ENCODE results near the gene COX7B2.

Gene COX7B2

DNA sequence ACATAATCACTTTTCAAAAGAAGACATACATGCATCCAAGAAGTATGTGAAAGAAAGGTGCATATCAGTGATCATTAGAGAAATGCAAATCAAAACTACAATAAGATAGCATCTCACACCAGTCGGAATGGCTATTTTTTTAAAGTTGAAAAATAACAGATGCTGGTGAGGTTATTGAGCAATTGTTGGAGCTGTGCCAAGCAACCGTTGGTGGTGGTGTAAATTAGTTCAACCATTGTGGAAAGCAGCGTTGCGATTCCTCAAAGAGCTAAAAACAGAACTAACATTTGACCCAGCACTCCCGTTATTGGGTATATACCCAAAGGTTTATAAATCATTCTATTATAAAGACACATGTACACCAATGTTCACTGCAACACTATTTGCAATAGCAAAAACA is 14.2 kb downstream of the COX7B2 start:
- in situ Hi-C loops (cut with MboI; ENCODE audit: low sequenced_read_pairs), result no loop called here

GRCh38 chr4:46890056-46890455 is 19.0 kb downstream of the COX7B2 start:
- in situ Hi-C loops (cut with MboI; ENCODE audit: low sequenced_read_pairs), result no loop called here

DNA sequence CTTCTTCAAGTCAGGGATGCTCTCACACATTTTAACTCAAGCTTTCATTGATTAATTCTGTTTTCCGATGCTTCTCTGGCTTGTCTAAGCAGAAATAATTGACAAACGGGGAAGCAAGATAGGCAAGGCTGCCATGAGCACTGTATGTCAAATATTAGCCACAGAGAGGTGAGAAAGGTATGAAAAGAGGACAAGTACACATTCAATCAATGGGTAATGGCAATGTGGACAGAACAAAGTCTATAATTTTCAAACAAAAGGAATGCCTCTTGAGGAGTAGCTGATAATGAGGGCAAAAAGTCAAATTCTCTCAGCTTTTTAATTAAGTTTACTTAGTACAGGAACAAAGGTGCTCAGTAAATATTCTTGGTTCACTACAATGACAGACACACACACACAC is 19.6 kb downstream of the COX7B2 start:
- in situ Hi-C loops (cut with MboI; ENCODE audit: low sequenced_read_pairs), result no loop called here

GRCh38 chr4:46886711-46887110 is 22.3 kb downstream of the COX7B2 start:
- in situ Hi-C loops (cut with MboI; ENCODE audit: low sequenced_read_pairs), result no loop called here

GRCh38 chr4:46878641-46879040 is 30.4 kb downstream of the COX7B2 start:
- in situ Hi-C loops (cut with MboI; ENCODE audit: low sequenced_read_pairs), result no loop called here

DNA sequence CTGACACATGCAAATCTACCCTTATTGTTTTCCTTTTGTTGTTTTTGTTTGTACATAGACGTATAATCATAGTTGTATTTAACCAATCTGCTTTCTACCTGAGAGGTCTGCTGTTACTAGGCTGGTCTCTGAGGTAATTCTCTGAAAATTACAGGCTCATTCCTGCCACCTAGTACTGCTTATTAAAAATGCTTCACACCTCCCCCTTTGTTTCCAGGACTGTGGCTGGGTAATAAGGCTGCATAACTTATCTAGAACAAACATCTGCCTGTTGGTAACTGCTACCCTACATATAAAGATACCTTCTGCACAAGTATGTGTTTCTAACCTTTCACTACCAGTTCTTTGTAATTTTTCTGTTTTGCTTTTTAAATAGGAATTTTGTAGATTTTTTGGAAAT is 34.2 kb downstream of the COX7B2 start:
- in situ Hi-C loops (cut with MboI; ENCODE audit: low sequenced_read_pairs), result loop anchor here (25.0 kb wide), 1 partner anchor 512 kb away; no protein-coding TSS in a partner anchor

GRCh38 chr4:46870411-46870810 is 38.6 kb downstream of the COX7B2 start:
- in situ Hi-C loops (cut with MboI; ENCODE audit: low sequenced_read_pairs), result loop anchor here (25.0 kb wide), 1 partner anchor 517 kb away; no protein-coding TSS in a partner anchor

GRCh38 chr4:46856333-46856732 is 52.7 kb downstream of the COX7B2 start:
- in situ Hi-C loops (cut with MboI; ENCODE audit: low sequenced_read_pairs), result loop anchor here (25.0 kb wide), 1 partner anchor 531 kb away; no protein-coding TSS in a partner anchor

GRCh38 chr4:46852800-46853199 is 56.2 kb downstream of the COX7B2 start:
- in situ Hi-C loops (cut with MboI; ENCODE audit: low sequenced_read_pairs), result loop anchor here (25.0 kb wide), 1 partner anchor 535 kb away; no protein-coding TSS in a partner anchor

GRCh38 chr4:46850026-46850425 is 59.0 kb downstream of the COX7B2 start:
- in situ Hi-C loops (cut with MboI; ENCODE audit: low sequenced_read_pairs), result loop anchor here (25.0 kb wide), 1 partner anchor 537 kb away; no protein-coding TSS in a partner anchor

DNA sequence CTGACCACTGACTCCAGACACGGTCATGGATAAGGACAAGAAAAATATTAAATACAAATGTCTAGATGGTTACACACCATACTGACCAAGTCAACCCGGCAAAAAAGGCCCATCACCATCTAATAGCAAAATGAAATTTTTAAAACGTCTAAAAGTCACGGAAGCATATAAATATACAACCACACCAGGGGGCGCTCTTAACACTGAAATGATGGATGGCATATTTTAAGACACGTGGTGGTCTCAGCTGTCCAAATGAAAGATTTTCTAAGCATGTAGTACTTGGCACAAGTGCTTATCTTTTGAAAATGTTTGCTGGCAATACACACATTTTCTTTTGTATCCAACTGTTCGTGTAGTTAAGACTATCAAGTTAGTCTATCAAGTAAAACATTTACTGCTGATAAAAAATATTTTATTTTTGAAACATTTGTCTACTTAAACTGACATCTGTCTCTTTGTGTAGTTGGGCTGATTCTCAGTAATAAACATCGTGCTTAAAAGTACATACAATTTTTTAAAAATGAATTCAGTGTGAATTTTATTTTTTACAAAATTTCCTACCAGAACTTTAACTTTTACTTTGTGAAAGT is 64.6 kb downstream of the COX7B2 start:
- in situ Hi-C loops (cut with MboI; ENCODE audit: low sequenced_read_pairs), result no loop called here

DNA sequence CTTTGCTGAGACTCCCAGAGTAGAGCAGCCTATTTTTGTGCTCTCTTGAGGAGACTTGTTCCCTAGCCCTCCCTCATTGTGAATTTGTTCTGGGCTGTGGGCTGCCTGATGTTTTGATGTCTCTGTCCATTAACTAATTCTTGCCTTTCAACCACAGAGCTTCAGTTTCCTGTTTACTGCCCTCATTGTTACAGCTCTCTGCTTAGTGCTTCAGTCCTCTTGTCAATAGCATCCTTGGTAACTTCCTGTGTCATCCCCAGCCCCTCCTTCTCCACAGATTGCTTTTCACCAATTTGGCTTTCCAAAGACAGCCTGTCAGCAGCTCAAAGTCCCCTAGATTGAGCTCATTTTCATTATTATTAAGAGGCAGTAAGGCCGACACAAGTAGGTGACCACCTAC is 69.9 kb downstream of the COX7B2 start:
- in situ Hi-C loops (cut with MboI; ENCODE audit: low sequenced_read_pairs), result no loop called here

GRCh38 chr4:46837639-46838038 is 71.4 kb downstream of the COX7B2 start:
- in situ Hi-C loops (cut with MboI; ENCODE audit: low sequenced_read_pairs), result no loop called here

DNA sequence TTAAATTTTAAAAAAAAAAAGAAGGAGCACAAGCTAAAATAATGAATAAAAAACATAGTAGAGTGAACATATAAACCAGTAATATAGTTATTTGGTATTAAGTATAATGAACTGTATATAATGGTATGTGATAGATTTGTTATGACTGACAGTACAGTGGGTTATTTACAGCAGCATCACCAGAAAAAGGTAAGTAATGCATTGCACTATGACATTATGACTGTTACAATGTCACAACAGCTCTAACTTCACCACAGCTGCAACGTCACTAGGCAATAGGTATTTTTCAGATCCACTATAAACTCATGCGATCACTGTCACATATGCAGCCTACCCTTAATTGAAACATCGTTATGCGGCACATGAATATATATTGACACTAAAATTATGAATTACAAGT is 72.5 kb downstream of the COX7B2 start:
- in situ Hi-C loops (cut with MboI; ENCODE audit: low sequenced_read_pairs), result no loop called here

- in situ Hi-C loops (cut with MboI; ENCODE audit: low sequenced_read_pairs), result no loop called here
These were observed 78.0 kb downstream of the COX7B2 start for GRCh38 chr4:46830971-46831454.

DNA sequence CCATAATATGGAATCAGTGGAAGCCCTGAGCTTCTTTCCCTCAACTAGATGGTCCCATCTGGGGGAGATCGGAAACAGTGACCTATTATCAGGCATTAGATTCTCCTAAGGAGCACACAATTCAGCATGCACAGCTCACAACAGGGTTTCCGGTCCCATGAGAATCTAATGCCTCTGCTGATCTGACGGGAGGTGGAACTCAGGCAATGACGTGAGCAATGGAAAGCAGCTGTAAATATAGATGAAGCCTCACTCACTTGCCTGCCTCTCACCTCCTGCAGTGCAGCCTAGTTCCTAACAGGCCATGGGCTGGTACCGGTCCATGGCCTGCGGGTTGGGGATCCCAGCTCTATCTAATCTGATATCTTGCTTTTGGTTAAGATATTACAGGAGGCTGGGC is 88.9 kb downstream of the COX7B2 start:
- in situ Hi-C loops (cut with MboI; ENCODE audit: low sequenced_read_pairs), result no loop called here

DNA sequence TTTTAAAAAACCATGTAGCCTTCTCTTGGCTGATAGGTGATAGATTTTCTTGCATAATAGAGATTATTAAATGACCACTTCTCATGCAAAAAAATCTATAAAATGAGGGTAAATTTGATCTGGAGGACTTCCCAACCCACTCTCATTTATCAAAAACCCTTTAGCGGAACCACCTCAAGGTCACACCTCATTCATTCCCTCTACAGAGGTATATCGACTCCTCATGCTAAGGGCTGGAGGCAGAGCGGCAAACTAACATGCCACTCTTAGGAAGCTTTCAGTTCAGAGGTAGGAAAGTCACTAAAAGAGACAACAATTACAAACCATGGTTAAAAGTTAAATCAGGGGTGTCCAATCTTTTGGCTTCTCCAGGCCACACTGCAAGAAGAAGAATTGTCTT is 90.0 kb downstream of the COX7B2 start:
- in situ Hi-C loops (cut with MboI; ENCODE audit: low sequenced_read_pairs), result no loop called here

- in situ Hi-C loops (cut with MboI; ENCODE audit: low sequenced_read_pairs), result no loop called here
These were observed 90.4 kb downstream of the COX7B2 start for GRCh38 chr4:46818604-46819003.

DNA sequence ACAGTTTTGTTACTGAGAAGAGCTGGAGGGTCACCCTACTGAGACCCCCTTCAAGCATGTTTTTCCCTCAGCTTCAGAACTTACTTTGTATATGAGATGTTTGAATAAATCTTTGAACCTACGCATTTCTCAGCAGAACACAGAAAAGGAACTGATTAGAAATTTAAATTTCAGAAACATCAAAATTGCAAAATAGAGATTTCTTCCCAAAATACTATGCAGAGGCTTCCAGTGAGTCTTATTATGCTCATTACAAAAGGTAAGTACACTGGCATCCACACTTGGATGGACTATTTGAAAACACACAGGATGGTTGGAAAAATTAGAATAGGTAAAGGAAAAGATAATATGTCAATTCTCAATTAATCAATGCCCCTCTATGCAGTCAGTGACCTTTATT is 91.2 kb downstream of the COX7B2 start:
- in situ Hi-C loops (cut with MboI; ENCODE audit: low sequenced_read_pairs), result no loop called here

GRCh38 chr4:46804781-46805413 is 104.1 kb downstream of the COX7B2 start:
- in situ Hi-C loops (cut with MboI; ENCODE audit: low sequenced_read_pairs), result no loop called here

DNA sequence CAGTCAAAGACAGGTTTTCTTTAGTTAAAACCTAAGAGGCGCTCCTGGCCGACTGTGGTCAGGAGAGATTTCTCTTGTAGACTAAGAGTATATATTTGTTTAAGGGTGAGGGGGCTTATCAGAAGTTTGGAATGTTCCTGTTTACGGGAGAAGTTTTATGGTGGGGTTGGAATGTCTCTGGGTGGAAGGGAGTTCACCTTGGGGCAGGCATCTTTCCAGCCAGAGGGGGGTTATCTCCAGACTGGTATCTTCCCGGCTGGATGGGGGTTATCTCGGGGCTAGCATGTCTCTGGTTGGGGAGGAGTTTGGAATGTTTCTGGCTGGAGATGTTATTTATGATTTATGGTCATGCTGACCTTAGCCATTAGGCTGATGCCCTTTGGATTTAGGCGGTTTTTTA is 116.0 kb downstream of the COX7B2 start:
- in situ Hi-C loops (cut with MboI; ENCODE audit: low sequenced_read_pairs), result no loop called here

GRCh38 chr4:46781434-46782092 is 127.5 kb downstream of the COX7B2 start:
- in situ Hi-C loops (cut with MboI; ENCODE audit: low sequenced_read_pairs), result no loop called here

Measured in HL-60/S4 treated with phorbol 12-myristate 13-acetate at 8.2 ng/mL for 4 days and 3 days (cell line).